Activated CD8-positive, alpha-beta memory T cell treated with anti-CD3 and anti-CD28 coated beads, Interleukin-2, amount 50 U/mL, for 4 hours (primary cell): Measurements from ENCODE around the gene MGST3.
"Not testable (repeated sequence)": the region's sequence is repeated elsewhere in the genome, so short reads cannot be mapped to it uniquely, and the experiment has no call there.

Experiments used
- DNase-seq: peaks from one replicate; pipeline ENCODE4 v3.0.0-alpha.2; 2020

The MGST3 gene

DNA sequence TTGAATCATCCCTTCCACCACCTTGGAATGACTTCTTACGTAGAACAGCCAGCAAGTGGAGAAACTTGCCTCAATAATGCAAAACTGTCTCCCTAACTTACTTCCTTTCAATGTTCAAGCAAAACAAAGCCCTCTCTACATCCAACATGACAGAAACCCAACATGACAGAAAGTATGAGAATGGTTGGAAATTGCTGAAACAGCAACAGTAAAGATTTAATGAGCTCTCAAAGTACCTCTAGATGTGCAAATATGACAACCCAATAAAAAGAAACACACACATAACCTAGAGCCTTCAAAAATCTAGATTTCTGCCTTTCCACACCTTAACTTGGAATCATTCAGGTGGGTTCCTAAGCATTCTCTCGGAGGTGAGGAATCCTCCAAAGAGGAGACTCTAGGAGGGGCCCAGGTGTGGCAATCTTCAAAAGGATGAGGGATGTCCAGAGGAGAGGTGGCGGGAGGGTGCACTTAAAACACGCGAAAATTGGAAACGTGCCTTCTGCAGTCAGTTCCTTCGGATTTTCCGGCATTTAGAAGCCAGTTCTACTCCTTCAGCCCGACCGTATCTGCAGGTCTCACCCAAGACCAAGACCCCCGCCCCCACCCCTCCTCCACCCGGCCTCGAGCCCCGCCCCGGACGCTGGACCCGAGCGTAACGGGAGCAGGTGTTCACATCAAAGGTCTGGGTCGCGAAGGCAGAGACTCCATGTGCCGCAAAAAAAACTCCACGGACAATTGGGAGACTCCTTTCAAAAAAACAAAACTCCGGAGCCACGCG is 996 bp upstream of the MGST3 start:
- DNase-seq = no peak

DNA sequence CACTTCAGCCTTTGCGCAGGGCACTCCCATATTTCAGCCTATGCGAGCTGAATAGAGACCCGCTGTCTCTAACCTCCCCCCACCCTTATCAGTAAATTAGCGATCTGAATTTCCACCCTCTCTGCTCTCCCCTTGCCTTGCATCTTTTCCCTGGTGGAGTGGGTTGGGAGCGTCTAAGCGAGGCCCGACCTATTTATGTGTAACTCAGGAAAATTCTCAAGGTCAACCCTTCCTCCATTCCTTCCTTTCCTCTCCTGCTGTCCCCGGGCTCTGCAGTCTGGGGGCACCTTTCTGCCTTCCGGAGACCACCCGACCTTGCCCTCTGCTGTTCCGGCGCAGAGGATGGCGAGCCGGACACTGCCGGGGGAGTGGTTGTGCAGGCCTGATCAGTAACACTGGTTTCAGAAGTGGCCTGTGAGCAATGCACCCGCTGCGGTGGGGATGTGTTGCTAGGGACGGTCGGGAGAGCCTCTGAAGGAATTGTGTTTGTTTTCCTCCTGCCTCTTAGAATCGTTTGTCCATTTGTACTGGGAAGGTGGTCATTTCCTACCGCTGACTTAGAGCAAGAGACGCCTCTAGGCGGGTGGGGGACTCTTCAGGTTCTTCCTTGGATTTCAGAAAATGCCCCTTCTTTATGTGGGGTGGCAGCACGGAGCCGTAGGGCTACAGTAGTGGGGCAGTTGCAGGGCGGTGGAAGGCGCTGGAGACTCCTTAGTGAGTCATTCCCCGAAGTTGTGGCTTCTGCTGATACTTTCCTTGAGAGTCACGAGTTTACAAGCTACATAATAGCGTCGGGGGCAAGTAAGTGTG is 513 bp downstream of the MGST3 start:
- peak; percentile 37 for DNase-seq

DNA sequence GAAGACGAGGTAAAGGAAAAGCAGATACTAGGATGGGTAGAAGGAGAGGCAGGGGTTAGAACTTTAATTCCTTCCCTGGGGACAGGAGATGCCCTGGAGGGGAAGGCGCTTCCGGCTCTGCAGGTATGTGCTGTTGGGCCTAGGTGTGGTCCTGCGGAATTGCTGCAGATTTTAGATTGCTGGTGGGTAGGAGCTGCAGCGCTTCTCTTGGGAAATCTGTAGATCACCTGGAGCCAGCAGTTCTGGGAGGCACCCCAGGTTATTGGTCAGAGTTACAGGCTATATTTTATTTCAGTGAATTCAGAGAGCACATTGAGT is 1.1 kb downstream of the MGST3 start:
- DNase-seq = no peak

DNA sequence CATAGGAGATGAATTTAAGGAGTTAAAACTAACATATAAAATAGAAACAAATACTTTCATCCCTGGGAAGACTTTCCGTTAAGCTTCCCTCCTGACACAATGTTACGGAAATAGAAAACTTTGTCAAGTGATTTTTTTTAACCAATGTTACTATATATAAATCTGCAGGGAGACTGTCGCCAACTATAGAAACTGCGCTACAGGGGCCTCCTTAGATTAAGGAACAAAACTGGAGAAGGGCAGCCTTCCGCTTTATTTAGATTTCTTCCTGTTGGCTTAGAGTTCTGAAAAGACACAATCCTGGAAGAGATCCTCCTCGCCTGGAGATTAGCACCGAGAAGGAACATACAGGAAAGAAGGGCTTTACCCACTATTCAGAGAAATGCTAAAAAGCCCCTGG is 1.5 kb downstream of the MGST3 start:
- DNase-seq = no peak

DNA sequence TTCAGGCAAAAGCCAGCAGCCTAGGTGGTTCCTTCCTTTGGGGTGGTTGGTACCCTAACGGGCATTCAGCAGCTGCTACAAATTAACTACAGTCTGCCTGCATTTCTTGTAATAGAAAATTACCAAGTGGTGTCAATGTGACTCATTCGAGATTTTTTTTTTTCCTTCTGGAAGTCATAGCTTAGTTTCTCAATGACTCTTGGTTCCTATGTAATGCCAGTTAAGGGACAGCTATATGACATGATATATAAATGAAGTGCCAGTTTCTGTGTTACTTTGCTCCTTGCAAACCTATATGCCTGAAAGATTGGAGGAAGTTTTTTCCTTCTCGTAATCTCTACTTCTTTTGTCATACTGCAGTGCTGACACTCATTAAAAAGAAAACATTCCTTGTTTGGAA is 2.6 kb downstream of the MGST3 start:
- DNase-seq = no peak

DNA sequence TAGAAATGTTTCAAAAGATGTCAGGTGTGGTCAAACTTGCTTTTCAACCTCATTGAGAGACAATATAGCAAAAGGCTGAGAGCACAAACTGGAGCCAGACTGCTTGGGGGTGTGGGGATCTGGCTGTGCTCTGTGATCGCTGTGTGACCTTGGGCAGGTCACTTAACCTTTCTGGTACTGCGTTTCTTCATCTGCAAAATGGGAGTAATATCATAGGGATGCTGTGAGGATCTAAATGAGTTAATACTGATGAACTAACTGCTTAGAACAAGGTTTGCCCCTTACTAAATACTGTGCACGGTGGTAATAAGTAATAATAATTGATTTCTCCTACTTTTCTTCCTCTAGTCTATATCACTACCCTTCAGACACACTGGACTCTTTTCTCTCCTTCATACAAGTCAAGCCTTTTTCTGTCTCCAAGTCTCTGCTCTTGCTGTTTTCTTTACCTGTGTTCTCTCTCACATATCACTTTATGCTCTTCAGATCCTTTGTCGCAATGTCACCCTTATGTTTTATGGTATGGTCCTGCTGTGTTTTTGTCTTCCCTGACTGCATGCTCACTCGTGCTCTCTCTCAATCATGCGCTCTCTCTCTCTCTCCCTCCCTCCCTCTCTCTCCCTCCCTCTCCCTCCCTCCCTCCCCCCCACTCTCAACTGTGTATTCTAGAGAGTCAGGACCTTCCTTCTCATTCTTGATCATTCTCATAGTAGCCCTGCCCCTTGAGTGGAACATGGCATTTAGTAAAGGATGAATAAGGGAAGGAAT is 3.3 kb downstream of the MGST3 start:
- no peak for DNase-seq

DNA sequence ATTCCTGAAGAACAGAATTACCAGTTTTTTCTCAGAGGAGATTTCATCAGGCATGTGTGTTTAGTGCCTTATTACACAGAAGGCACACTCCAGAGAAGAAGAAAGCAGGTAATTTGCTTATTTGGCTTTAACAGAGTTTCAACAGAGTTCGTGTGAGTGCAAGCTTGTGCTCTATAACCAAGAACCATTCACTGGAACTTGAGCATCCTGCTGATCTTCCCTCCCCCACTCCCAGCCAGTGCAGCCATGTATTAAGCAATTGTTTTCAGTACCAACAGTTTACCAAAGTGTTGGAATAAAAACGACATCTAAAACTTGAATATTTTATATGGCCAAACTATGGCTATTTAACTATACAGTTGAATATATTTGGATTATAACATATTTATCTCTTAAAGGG is 4.3 kb downstream of the MGST3 start:
- no peak for DNase-seq

DNA sequence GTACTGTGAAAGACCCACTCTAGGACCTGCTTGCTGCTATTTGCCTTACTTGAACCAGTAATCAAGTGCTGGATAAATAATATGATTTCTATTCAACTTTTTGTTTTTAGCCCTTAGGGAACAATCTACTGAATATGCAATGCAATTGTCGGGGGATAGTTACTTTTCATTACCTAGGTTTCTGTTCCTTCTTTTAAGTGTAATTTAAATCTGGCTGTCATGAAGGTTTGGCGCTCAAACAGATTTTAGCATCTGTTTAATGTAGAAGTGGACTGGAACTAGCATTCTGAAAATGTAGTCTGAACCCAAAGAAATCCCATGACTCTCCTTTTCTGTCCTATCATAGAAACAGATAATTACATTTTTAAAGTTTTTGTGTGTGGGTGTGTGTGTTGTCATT is 4.8 kb downstream of the MGST3 start:
- no peak for DNase-seq

DNA sequence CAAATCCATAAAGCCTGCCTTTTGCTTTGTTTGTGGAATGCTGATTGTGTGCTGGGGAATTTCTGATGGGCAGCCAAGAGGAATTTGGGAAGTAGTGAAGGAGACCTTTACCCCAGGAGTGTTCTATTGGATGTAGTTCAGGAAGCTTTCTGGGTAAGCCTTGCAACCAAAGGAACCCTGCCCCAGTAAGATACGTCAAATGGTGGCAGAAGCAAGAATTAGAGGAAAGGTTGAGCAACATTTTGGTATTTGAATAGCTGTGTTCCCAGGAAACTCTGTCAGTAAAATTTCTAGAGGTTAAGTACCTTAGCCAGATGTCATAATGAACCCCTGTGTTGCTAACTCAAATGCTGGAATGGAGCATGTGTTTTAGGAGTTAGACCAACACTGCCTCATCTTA is 6.4 kb downstream of the MGST3 start:
- no peak for DNase-seq

DNA sequence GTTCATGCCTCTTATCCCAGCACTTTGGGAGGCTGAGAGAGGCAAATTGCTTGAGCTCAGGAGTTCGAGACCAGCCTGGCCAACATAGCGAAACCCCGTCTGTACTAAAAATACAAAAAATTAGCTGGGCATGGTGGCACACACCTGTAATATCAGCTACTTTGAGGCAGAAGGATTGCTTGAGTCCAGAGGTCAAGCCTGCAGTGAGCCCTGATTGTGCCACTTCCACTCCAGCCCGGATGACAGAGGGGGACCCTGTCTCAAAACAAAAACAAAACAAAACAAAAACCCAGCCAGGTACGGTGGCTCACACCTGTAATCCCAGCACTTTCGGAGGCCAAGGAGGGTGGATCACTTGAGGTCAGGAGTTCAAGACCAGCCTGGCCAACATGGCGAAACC is 7.2 kb downstream of the MGST3 start:
- DNase-seq = not testable (repeated sequence)

DNA sequence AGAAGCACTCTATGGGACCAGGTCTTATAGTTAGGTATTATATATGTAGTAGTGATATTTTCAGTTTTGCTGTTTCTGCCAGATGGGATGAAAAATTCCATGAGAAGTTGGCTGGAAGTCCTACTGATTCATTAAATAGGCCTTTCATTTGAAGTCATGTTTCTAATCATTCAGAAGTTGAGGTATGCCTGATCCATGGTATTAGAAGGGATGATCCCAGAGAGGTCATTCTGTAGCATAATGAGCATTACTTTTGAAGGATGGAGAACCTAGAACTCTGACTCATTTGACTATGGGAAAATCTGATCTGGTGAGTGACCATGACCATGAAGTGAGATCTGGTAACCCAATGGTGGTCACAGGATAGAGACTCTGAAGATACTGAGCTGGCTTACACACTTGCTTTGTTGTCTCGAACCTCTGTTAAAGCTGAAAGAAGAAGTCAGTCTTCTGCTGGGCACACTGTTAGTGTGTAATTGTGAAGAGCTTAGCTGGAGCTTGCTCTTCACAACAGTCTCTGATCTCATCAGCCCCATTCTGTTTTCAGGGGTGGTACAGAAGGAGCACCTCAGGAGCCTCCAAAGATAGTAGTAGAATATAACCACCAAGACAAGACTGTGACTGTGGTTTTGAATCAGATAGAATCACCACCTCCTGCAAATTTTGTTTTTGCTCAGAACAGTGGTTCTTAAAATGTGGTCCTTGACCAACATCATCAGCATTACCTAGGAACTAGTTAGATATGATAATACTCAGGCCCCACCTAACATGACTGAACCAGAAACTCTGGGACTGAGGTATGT is 9.0 kb downstream of the MGST3 start:
- no peak for DNase-seq

DNA sequence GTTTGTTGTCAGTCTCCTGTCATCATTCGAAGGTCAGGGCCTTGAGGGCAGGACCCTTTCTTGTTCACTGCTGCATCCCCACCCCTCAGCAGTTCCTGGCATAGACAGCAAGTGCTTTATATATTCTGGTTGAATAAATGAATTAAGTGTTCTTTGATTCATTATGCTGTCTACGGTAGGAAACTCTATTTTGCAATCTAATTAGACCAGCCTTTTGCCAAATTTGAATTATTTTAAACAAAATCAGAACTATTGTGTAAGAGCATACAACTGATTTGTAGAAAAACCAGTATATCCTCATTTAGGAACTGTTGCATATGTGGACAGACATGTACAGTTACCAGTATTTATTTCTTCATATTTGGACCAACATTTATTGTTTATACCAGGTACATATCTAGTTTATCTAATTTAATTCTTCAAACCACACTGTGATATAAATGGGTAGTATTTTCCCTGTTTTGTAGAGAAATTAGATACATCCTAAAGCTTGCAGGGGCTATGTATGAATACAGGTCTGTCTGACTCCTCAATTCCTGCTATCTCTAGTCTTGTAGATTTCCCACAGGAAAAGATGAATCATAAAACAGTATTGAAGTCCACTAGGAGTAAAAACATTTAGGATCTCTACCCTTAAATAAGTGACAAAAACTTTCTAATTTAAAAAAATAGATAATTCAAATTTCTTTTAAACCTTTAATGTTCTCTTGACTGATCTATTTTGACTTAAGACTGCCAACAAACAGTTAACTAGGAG is 10.4 kb downstream of the MGST3 start:
- DNase-seq = no peak

DNA sequence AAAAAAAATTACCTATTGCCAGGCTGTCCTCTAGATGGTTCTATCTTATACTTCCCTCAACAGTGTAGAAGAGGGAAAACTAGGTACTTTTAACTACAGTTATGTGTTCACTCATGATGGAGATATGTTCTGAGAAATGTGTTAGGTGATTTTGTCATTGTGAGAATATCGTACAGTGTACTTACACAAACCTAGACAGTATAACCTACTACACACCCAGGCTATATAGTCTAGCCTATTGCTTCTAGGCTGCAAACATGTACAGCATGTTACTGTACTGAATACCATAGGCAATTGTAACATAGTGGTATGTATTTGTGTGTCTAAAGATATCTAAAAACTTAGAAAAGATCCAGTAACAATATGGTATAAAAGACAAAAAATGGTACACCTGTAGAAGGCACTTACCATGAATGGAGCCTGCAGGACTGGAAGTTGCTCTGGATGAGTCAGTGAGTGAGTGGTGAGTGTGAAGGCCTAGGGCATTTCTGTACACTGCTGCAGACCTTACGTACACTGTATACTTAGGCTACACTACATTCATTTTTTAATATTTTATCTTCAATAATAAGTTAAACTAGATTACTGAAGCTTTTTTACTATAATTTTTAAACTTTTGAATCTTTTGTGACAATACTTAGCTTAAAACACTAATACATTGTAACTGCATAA is 13.2 kb downstream of the MGST3 start:
- DNase-seq = no peak

DNA sequence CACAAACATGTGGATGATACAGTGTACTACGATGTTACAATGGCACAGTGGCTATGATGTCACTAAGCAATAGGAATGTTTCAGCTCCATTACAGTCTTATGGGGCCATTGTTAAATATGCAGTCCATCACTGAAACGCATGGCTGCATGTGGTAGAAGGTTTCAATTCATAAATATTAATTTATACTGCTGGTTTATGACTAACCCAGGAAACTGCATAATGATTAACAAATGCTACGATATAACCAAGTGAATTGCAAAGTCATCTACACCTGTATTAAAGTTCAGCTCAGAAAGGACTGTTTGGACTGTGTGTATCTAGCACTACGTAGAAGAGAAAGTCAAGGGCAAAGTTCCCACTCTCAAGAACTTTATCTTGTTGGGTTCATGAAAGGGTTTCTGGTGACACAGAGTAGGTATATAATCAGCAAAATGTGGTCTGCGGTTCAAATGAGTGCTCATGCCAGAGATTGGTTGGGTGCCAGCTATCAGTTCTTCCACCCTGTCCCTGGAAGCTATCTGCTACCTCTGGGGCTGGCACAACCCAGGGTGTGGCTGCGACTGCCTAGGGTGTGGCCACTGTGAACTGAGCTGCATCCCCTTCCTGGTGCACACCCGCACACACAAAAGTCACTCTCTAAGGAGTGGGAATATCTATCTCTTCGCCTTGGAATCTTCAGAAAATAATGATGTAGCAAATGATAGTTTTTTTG is 14.8 kb downstream of the MGST3 start:
- DNase-seq = no peak

DNA sequence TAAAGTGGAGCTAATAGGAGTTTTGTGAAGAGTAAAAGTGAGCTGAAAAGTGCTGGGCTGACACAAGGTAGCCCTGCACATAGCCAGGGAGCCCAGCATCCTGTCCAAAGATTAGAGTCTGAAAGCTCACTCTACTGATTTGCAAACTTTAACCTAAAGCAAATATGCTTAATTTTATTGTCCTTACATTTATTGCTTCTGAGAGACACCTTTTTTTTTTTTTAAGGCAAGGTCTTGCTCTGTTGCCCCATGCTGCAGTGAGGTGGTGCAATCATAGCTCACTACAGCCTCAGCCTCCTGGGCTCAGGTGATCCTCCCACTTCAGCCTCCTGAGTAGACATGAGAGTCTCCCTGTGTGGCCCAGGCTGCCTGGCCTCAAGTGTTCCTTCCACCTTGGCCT is 16.5 kb downstream of the MGST3 start:
- no peak for DNase-seq

DNA sequence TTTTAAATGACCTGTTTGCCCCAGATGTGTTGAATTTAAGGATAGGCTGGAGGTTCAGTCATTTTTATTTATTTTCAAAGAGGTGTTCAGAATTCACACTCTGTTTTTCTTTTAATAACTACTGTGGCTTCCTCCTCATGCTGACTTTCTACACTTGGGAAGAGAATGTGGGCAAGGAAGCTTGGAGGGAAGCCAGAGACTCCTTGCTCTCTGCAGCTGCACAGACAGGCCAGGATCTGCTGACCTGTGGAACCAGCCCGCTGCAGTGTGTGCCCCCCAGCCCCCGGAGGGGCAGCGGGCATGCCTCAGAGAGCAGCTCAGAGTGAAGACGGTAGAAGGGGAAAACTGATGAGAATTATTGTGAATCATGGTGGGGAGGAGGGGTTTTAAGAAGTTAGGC is 16.9 kb downstream of the MGST3 start:
- no peak for DNase-seq

DNA sequence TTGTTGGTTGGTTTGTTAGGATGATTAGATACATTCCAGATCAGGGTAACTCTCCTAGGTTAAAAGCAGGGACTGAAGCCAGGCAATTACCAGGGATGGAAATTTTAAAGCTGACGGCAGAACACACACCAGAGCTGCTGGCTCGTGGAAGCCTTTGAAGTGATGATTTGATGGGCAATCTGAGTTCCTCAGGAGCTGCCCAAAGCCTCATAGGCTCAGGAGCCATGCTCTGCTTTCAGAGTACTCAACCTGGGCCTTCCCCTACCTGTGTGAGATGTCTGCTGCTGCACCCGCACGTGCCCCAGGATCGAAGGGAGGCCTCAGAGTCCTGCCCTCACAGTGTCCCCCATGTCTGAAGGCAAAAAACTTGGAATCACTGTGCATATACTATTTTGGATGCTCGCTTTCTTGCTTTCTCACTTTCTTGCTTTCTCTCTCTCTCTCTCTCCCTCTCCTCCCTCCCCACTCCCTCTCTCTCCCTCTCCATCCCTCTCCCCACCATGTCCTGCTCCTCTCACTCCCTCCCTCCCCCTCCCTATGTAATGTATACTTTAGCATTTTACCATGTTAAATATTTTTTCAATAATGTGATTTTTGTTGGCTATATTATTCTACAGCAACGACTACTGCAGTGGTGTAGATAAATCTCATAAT is 18.0 kb downstream of the MGST3 start:
- no peak for DNase-seq

DNA sequence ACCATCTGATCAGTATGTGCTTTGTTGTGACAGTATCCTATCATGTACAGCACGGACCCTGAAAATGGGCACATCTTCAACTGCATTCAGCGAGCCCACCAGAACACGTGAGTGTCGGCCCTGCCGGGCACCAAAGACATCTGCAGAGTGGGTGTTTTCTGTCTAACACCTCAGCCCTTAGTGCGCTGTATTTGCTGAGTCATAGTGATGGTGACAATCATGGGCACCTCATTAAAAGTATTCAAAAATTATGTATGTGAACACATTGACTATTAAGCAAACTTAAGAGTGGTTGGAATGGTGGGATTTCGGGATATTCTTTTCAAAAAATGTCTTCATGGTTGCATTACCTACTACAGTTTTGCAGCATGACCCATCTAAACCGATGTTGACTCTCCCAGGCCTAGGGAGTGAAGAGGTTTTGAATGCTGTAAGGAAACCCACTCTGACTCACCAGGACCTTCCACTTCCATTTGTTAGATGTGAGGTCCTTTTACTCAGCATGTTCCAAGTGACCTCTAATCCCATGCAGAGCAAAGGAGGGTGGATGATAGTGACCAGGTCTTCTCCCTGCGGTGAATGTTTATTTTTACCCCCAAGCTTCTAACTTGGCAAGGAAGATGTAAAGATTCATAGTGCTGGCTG is 20.1 kb downstream of the MGST3 start:
- DNase-seq = no peak

DNA sequence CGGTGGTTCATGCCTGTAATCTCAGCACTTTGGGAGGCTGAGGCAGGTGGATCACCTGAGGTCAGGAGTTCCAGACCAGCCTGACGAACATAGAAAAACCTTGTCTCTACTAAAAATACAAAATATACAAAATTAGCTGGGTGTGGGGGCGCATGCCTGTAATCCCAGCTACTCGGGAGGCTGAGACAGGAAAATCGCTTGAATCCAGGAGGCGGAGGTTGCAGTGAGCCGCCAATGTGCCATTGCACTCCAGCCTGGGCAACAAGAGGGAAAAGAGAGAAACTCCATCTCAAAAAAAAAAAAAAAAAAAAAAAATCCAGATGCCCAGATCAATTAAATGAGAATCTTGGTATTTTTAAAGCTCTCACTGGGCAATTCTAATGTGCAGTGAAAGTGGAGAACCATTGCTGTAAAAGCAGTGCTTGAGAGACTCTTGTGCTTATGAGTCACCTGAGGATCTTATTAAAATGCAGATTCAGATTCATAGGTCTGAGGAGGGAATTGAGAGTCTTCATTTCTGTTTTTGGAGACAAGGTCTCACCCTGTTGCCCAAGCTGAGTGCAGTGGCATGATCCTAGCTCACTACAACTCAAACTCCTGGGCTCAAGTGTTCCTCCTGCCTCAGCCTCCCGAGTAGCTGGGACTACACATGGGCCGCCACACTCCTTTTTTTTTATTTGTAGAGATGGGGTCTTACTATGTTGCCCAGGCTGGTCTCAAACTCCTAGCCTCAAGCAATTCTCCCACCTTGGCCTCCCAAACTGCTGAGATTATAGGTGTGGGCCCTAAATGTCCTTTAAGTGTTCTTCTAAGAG is 27.9 kb downstream of the MGST3 start:
- DNase-seq = not testable (repeated sequence)
